ENCODE data around the gene NAE1.
"Not testable (repeated sequence)": the region's sequence is repeated elsewhere in the genome, so short reads cannot be mapped to it uniquely, and the experiment has no call there.

Gene NAE1

DNA sequence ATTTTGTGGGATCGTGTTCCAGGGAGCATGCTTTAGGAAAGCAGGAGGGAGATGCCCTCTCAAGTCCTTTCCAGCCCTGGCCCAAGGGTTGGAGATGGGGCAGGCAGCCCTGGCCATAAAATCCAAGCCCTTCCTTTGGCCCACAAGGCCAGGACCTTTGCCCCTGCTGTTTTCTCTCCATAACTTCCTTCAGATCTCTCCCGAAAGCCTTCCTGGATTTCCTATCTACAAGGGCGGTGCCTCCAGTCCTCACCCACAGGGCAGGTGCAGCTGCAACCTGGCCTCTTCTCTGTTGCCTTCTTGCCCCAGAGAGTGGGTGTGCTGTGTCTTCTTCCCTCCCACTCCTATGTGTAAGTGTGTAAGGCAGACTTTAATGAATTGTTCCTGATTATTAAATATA lies 41.1 kb upstream of the NAE1 start:
- H3K4me1 ChIP-seq (ENCODE audit: control extremely low read depth in 1 of 4, control insufficient read depth in 4 of 4, insufficient read depth in 4 of 4, low read length in 3 of 4), result peaks cover 0 to 20% (median 11%) of the 10 kb centered on the region in 4 experiments
- no peaks in the 10 kb centered on the region for H3K36me3 ChIP-seq (ENCODE audit: control insufficient read depth in 4 of 4, insufficient read depth in 4 of 4, low read length in 3 of 4)
- ChIA-PET CTCF (interaction anchor here (0.6 to 7.2 kb wide), 10 partner anchors 9 to 221 kb away, joined by 3 to 91 read pairs (median 6); partner anchors contain the start of genes NAE1 and PDP2), POLR2A (no interaction called here)
- H3K4me3 ChIP-seq (ENCODE audit: control insufficient read depth in 1 of 7, extremely low read depth in 1 of 7, insufficient read depth in 4 of 7, low read depth in 2 of 7, low read length in 6 of 7), result no peak overlapping the region
- WGBS (ENCODE audit: insufficient coverage), result 92% methylated on average over 2 of the region's 3 CpGs
- H3K27ac ChIP-seq (ENCODE audit: insufficient read depth in 1 of 2, low read depth in 1 of 2, low read length in 2 of 2, poor library complexity in 1 of 2, severe bottlenecking in 2 of 2), result no peak overlapping the region
- DNase-seq, result no peak
- H3K9me3 ChIP-seq (ENCODE audit: control extremely low read depth in 1 of 5, control insufficient read depth in 4 of 5, insufficient read depth in 2 of 5, low read depth in 1 of 5, low read length in 4 of 5), result no peaks in the 10 kb centered on the region
- H3K27me3 ChIP-seq (replicated peaks in 2 of 5; ENCODE audit: control insufficient read depth in 4 of 5, insufficient read depth in 5 of 5, low read length in 4 of 5), result no peaks in the 10 kb centered on the region

DNA sequence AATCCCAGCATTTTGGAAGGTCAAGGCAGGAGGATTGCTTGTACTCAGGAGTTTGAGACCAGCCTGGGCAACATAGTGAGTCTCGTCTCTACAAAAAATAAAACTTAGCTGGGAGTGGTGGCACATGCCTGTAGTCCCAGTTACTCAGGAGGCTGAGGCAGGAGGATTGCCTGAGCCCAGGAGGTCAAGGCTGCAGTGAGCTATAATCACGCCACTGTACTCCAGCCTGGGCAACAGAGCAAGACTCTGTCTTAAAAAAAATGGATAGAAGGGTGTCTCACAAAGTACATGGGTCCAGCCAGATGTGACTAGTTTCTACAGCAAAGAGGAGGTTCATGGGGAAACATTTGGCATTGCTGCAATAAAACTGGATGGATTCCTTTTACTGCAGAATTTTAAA lies 40.6 kb upstream of the NAE1 start:
- WGBS (ENCODE audit: insufficient coverage), result 87% methylated on average over 2 of the region's 2 CpGs
- POLR2A ChIA-PET; H3K4me3 ChIP-seq (ENCODE audit: control insufficient read depth in 1 of 7, extremely low read depth in 1 of 7, insufficient read depth in 4 of 7, low read depth in 2 of 7, low read length in 6 of 7); H3K9me3 ChIP-seq (ENCODE audit: control extremely low read depth in 1 of 5, control insufficient read depth in 4 of 5, insufficient read depth in 2 of 5, low read depth in 1 of 5, low read length in 4 of 5); DNase-seq; H3K36me3 ChIP-seq (ENCODE audit: control insufficient read depth in 4 of 4, insufficient read depth in 4 of 4, low read length in 3 of 4); H3K27ac ChIP-seq (ENCODE audit: insufficient read depth in 1 of 2, low read depth in 1 of 2, low read length in 2 of 2, poor library complexity in 1 of 2, severe bottlenecking in 2 of 2); H3K27me3 ChIP-seq (replicated peaks in 2 of 5; ENCODE audit: control insufficient read depth in 4 of 5, insufficient read depth in 5 of 5, low read length in 4 of 5): not testable (repeated sequence)
- CTCF ChIA-PET, result interaction anchor here (1.0 to 7.2 kb wide), 8 partner anchors 9 to 220 kb away, joined by 3 to 91 read pairs (median 4); partner anchors contain the start of genes NAE1 and PDP2
- peaks cover 0 to 20% (median 11%) of the 10 kb centered on the region in 4 experiments for H3K4me1 ChIP-seq (ENCODE audit: control extremely low read depth in 1 of 4, control insufficient read depth in 4 of 4, insufficient read depth in 4 of 4, low read length in 3 of 4)

- 100% methylated on average over 1 of the region's 1 CpG for WGBS (ENCODE audit: insufficient coverage)
- H3K27me3 ChIP-seq (replicated peaks in 2 of 5; ENCODE audit: control insufficient read depth in 4 of 5, insufficient read depth in 5 of 5, low read length in 4 of 5), result no peaks in the 10 kb centered on the region
- no peaks in the 10 kb centered on the region for H3K9me3 ChIP-seq (ENCODE audit: control extremely low read depth in 1 of 5, control insufficient read depth in 4 of 5, insufficient read depth in 2 of 5, low read depth in 1 of 5, low read length in 4 of 5)
- H3K36me3 ChIP-seq (ENCODE audit: control insufficient read depth in 4 of 4, insufficient read depth in 4 of 4, low read length in 3 of 4), result no peaks in the 10 kb centered on the region
- H3K4me1 ChIP-seq (ENCODE audit: control extremely low read depth in 1 of 4, control insufficient read depth in 4 of 4, insufficient read depth in 4 of 4, low read length in 3 of 4), result peaks cover 0 to 13% (median 10%) of the 10 kb centered on the region in 4 experiments
- no peak overlapping the region for H3K4me3 ChIP-seq (ENCODE audit: control insufficient read depth in 1 of 7, extremely low read depth in 1 of 7, insufficient read depth in 4 of 7, low read depth in 2 of 7, low read length in 6 of 7)
- DNase-seq, result no peak
- H3K27ac ChIP-seq (ENCODE audit: insufficient read depth in 1 of 2, low read depth in 1 of 2, low read length in 2 of 2, poor library complexity in 1 of 2, severe bottlenecking in 2 of 2), result no peak overlapping the region
- ChIA-PET POLR2A (no interaction called here), CTCF (interaction anchor here (2.2 to 7.2 kb wide), 6 partner anchors 12 to 50 kb away, joined by 6 to 91 read pairs (median 45); partner anchors contain the start of genes CA7, NAE1 and PDP2)
Observed at GRCh38 chr16:66869424-66869823, 38.6 kb upstream of the NAE1 start.

GRCh38 chr16:66863707-66864106 lies 32.9 kb upstream of the NAE1 start:
- H3K4me1 ChIP-seq (ENCODE audit: control extremely low read depth in 1 of 4, control insufficient read depth in 4 of 4, insufficient read depth in 4 of 4, low read length in 3 of 4), result peaks cover 0 to 3% (median under 1%) of the 10 kb centered on the region in 4 experiments
- CTCF ChIA-PET, result interaction anchor here (1.5 to 1.7 kb wide), 2 partner anchors 17 to 20 kb away, joined by 5 read pairs; partner anchors contain the start of gene CA7
- no peaks in the 10 kb centered on the region for H3K27me3 ChIP-seq (replicated peaks in 2 of 5; ENCODE audit: control insufficient read depth in 4 of 5, insufficient read depth in 5 of 5, low read length in 4 of 5)
- POLR2A ChIA-PET, result no interaction called here
- no peak overlapping the region for H3K4me3 ChIP-seq (ENCODE audit: control insufficient read depth in 1 of 7, extremely low read depth in 1 of 7, insufficient read depth in 4 of 7, low read depth in 2 of 7, low read length in 6 of 7)
- no peak for DNase-seq
- H3K9me3 ChIP-seq (ENCODE audit: control extremely low read depth in 1 of 5, control insufficient read depth in 4 of 5, insufficient read depth in 2 of 5, low read depth in 1 of 5, low read length in 4 of 5), result no peaks in the 10 kb centered on the region
- H3K36me3 ChIP-seq (ENCODE audit: control insufficient read depth in 4 of 4, insufficient read depth in 4 of 4, low read length in 3 of 4), result no peaks in the 10 kb centered on the region
- H3K27ac ChIP-seq (ENCODE audit: insufficient read depth in 1 of 2, low read depth in 1 of 2, low read length in 2 of 2, poor library complexity in 1 of 2, severe bottlenecking in 2 of 2), result no peak overlapping the region

DNA sequence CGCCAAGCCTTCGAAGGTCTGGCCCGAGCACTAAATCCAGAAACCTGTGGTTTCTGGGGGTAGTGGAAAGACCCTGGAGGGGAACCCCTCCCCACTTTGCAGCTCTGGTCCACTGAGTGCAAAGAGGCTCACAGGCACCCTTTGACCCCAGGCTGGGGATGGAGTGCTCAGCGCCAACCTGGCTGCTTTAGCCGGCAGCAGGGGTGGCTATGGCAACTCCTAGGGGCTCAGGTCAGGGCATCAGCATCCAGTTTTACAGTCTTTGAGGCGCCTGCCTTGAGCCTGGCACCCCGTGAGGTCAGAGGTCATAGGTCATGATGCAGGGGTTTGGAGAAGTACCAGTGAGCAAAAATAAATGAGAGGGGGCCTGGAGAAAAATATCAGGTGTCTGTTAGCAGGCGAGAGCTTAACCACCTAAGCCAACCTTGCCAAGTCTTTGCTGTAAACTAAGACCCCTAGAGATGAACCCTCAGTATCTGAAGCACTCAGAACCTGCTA lies 31.3 kb upstream of the NAE1 start:
- no peak overlapping the region for H3K4me3 ChIP-seq (ENCODE audit: control insufficient read depth in 1 of 7, extremely low read depth in 1 of 7, insufficient read depth in 4 of 7, low read depth in 2 of 7, low read length in 6 of 7)
- H3K36me3 ChIP-seq (ENCODE audit: control insufficient read depth in 4 of 4, insufficient read depth in 4 of 4, low read length in 3 of 4), result no peaks in the 10 kb centered on the region
- POLR2A ChIA-PET, result no interaction called here
- no peak overlapping the region for H3K27ac ChIP-seq (ENCODE audit: insufficient read depth in 1 of 2, low read depth in 1 of 2, low read length in 2 of 2, poor library complexity in 1 of 2, severe bottlenecking in 2 of 2)
- no peak for DNase-seq
- 98% methylated on average over 7 of the region's 8 CpGs for WGBS (ENCODE audit: insufficient coverage)
- CTCF ChIA-PET, result interaction anchor here (0.8 to 1.5 kb wide), 3 partner anchors 13 to 32 kb away, joined by 4 to 5 read pairs (median 5); partner anchors contain the start of genes CA7 and NAE1
- no peaks in the 10 kb centered on the region for H3K27me3 ChIP-seq (replicated peaks in 2 of 5; ENCODE audit: control insufficient read depth in 4 of 5, insufficient read depth in 5 of 5, low read length in 4 of 5)
- peaks cover 0 to 3% (median under 1%) of the 10 kb centered on the region in 4 experiments for H3K4me1 ChIP-seq (ENCODE audit: control extremely low read depth in 1 of 4, control insufficient read depth in 4 of 4, insufficient read depth in 4 of 4, low read length in 3 of 4)
- H3K9me3 ChIP-seq (ENCODE audit: control extremely low read depth in 1 of 5, control insufficient read depth in 4 of 5, insufficient read depth in 2 of 5, low read depth in 1 of 5, low read length in 4 of 5), result no peaks in the 10 kb centered on the region

- POLR2A ChIA-PET, result no interaction called here
- no peaks in the 10 kb centered on the region for H3K36me3 ChIP-seq (ENCODE audit: control insufficient read depth in 4 of 4, insufficient read depth in 4 of 4, low read length in 3 of 4)
- H3K9me3 ChIP-seq (ENCODE audit: control extremely low read depth in 1 of 5, control insufficient read depth in 4 of 5, insufficient read depth in 2 of 5, low read depth in 1 of 5, low read length in 4 of 5), result no peaks in the 10 kb centered on the region
- DNase-seq, result no peak
- H3K4me1 ChIP-seq (ENCODE audit: control extremely low read depth in 1 of 4, control insufficient read depth in 4 of 4, insufficient read depth in 4 of 4, low read length in 3 of 4), result peaks cover 0 to 3% (median under 1%) of the 10 kb centered on the region in 4 experiments
- no peak overlapping the region for H3K27ac ChIP-seq (ENCODE audit: insufficient read depth in 1 of 2, low read depth in 1 of 2, low read length in 2 of 2, poor library complexity in 1 of 2, severe bottlenecking in 2 of 2)
- CTCF ChIA-PET, result interaction anchor here (1.0 to 2.4 kb wide), 4 partner anchors 8 to 29 kb away, joined by 3 to 10 read pairs (median 6); partner anchors contain the start of gene NAE1
- WGBS (ENCODE audit: insufficient coverage), result 87% methylated on average over 3 of the region's 3 CpGs
- H3K27me3 ChIP-seq (replicated peaks in 2 of 5; ENCODE audit: control insufficient read depth in 4 of 5, insufficient read depth in 5 of 5, low read length in 4 of 5), result peaks cover 0 to 4% (median 0%) of the 10 kb centered on the region in 5 experiments
- no peak overlapping the region for H3K4me3 ChIP-seq (ENCODE audit: control insufficient read depth in 1 of 7, extremely low read depth in 1 of 7, insufficient read depth in 4 of 7, low read depth in 2 of 7, low read length in 6 of 7)
Observed at GRCh38 chr16:66859397-66860068, 28.8 kb upstream of the NAE1 start.
